ENCODE results near the gene TSLP.

DNA sequence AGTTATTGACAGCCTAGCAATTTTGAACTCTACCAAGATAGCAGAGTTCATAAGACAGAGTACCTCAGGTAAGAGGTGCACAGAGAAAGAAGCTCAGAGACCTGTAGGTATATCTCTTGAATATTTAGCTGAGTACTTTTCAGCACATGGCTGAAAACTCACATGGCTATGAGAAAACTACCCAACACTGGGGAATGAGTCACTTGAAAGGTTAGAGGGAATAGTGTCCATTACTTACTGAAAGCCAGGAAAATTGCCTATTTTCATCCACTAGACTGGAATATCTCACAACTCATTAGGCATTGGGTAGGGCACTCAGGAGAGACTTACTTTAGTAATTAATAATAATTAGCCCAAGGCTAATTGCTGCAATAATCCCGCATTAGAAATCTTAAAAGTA lies 8.3 kb downstream of the TSLP start:
- TF ChIP-seq, protein P1, sequence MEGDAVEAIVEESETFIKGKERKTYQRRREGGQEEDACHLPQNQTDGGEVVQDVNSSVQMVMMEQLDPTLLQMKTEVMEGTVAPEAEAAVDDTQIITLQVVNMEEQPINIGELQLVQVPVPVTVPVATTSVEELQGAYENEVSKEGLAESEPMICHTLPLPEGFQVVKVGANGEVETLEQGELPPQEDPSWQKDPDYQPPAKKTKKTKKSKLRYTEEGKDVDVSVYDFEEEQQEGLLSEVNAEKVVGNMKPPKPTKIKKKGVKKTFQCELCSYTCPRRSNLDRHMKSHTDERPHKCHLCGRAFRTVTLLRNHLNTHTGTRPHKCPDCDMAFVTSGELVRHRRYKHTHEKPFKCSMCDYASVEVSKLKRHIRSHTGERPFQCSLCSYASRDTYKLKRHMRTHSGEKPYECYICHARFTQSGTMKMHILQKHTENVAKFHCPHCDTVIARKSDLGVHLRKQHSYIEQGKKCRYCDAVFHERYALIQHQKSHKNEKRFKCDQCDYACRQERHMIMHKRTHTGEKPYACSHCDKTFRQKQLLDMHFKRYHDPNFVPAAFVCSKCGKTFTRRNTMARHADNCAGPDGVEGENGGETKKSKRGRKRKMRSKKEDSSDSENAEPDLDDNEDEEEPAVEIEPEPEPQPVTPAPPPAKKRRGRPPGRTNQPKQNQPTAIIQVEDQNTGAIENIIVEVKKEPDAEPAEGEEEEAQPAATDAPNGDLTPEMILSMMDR (IDR thresholded peaks at IDR 0.05; ENCODE audit: insufficient read depth, low read length), result no peak
- TF ChIP-seq, protein P2, sequence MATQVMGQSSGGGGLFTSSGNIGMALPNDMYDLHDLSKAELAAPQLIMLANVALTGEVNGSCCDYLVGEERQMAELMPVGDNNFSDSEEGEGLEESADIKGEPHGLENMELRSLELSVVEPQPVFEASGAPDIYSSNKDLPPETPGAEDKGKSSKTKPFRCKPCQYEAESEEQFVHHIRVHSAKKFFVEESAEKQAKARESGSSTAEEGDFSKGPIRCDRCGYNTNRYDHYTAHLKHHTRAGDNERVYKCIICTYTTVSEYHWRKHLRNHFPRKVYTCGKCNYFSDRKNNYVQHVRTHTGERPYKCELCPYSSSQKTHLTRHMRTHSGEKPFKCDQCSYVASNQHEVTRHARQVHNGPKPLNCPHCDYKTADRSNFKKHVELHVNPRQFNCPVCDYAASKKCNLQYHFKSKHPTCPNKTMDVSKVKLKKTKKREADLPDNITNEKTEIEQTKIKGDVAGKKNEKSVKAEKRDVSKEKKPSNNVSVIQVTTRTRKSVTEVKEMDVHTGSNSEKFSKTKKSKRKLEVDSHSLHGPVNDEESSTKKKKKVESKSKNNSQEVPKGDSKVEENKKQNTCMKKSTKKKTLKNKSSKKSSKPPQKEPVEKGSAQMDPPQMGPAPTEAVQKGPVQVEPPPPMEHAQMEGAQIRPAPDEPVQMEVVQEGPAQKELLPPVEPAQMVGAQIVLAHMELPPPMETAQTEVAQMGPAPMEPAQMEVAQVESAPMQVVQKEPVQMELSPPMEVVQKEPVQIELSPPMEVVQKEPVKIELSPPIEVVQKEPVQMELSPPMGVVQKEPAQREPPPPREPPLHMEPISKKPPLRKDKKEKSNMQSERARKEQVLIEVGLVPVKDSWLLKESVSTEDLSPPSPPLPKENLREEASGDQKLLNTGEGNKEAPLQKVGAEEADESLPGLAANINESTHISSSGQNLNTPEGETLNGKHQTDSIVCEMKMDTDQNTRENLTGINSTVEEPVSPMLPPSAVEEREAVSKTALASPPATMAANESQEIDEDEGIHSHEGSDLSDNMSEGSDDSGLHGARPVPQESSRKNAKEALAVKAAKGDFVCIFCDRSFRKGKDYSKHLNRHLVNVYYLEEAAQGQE (IDR thresholded peaks at IDR 0.05; ENCODE audit: insufficient replicate concordance, low read depth), result no peak

Measured in HL-60 (cell line).